ENCODE data around the gene ABCC1.

- TF ChIP-seq ZNF610 (tag by site-specific recombination; IDR thresholded peaks at IDR 0.05; ENCODE audit: borderline replicate concordance) = no peak
- no peak for TF ChIP-seq ZNF274 (IDR thresholded peaks at IDR 0.05; ENCODE audit: low read length)
- TF ChIP-seq ZNF274 (tag by site-specific recombination; IDR thresholded peaks at IDR 0.05; ENCODE audit: borderline replicate concordance) = no peak
- TF ChIP-seq ZNF585B (tag by site-specific recombination; IDR thresholded peaks at IDR 0.05) = no peak
- TF ChIP-seq ZNF350 (tag by site-specific recombination; IDR thresholded peaks at IDR 0.05) = no peak
- TF ChIP-seq ZFP3 (tag by site-specific recombination; IDR thresholded peaks at IDR 0.05; ENCODE audit: low read depth) = no peak
- no peak for TF ChIP-seq ZNF239 (tag by site-specific recombination; IDR thresholded peaks at IDR 0.05)
- no peak for TF ChIP-seq CTCF (tag by site-specific recombination; IDR thresholded peaks at IDR 0.05)
- no peak for TF ChIP-seq ZNF670 (tag by site-specific recombination; IDR thresholded peaks at IDR 0.05; ENCODE audit: low read depth)
- TF ChIP-seq INSM2 (tag by site-specific recombination; IDR thresholded peaks at IDR 0.05) = no peak
- no peak for TF ChIP-seq PRDM1 (tag by site-specific recombination; IDR thresholded peaks at IDR 0.05)
These were observed 69.3 kb downstream of the ABCC1 start for GRCh38 chr16:16018705-16019104.
